Panc1 (cell line): ENCODE measurements around the gene CYP2R1. TPM values are rescaled to one million over a fixed set of nuclear protein-coding genes. Genes with fewer than 3 reads are reported as not detected.
A peak's percentile ranks its signal among the peaks of the same experiment; 100 is the strongest.

Source experiments
- ATAC-seq: fragments of 200-7000 bp; cut with Tn5 transposase; 2 replicates; pipeline ENCODE4 v1.9.1; 2020; ENCODE audit warnings: mild to moderate bottlenecking, moderate library complexity
- BruUV-seq: library from RNA; stranded (reverse); fragments of 400-500 nt; replicated peaks from 2 replicates; lab custom pipeline; 2021; lab: Mats Ljungman, UMichigan
- CTCF ChIA-PET: fragments of 300-600 bp; sonication (Branson Sonifier 250); formaldehyde crosslinking; loops from one replicate; lab custom pipeline; 2022; ENCODE audit warnings: antibody characterized with exemption; lab: Charles Lee
- POLR2A ChIA-PET: fragments of 300-600 bp; sonication (Branson Sonifier 250); formaldehyde crosslinking; loops from one replicate; lab custom pipeline; 2022; ENCODE audit warnings: antibody characterized with exemption; lab: Charles Lee
- DNase-seq: peaks from one replicate; pipeline ENCODE4 v3.0.0-alpha.2; 2010; ENCODE audit warnings: low read depth, low spot score
- H3K27ac ChIP-seq: 2 replicates; pipeline ENCODE4 v1.5.1; 2011; ENCODE audit warnings: mild to moderate bottlenecking, low read length, inconsistent platforms
- H3K27me3 ChIP-seq: fragments of 200-500 bp; sonication (Bioruptor generic); 2 replicates; pipeline ENCODE4 v1.6.0; 2014; ENCODE audit warnings: low read length, inconsistent platforms; ENCODE audit not compliant: control insufficient read depth, insufficient read depth
- H3K36me3 ChIP-seq: fragments of 200-500 bp; sonication (Bioruptor generic); 2 replicates; pipeline ENCODE4 v1.5.1; 2014; ENCODE audit warnings: inconsistent platforms, mild to moderate bottlenecking, low read length, moderate library complexity; ENCODE audit not compliant: control insufficient read depth, insufficient read depth
- H3K4me1 ChIP-seq: 2 replicates; pipeline ENCODE4 v1.5.1; 2011; ENCODE audit warnings: inconsistent platforms, mild to moderate bottlenecking, low read length, moderate library complexity; ENCODE audit not compliant: control insufficient read depth, insufficient read depth
- H3K4me3 ChIP-seq, 2 experiments: 2 replicates each; pipeline ENCODE4 v1.5.1; 2011 to 2012; ENCODE audit warnings: low read depth in 2 of 2, low read length in 2 of 2, mild to moderate bottlenecking in 2 of 2, inconsistent platforms in 1 of 2, moderate library complexity in 1 of 2
- H3K9me3 ChIP-seq: fragments of 200-500 bp; sonication (Bioruptor generic); 2 replicates; pipeline ENCODE4 v1.5.1; 2014; ENCODE audit warnings: low read depth, mild to moderate bottlenecking, inconsistent platforms, low read length, moderate library complexity; ENCODE audit not compliant: control insufficient read depth, insufficient read depth
- CTCF ChIP-seq: fragments of 450-650 bp; IDR thresholded peaks from 2 replicates; pipeline ENCODE4 v1.5.1; 2017; ENCODE audit warnings: mild to moderate bottlenecking
- POLR2AphosphoS5 ChIP-seq: IDR thresholded peaks from 2 replicates; pipeline ENCODE4 v1.6.1; 2012; ENCODE audit warnings: mild to moderate bottlenecking, low read depth, low read length, moderate library complexity
- REST ChIP-seq, 2 experiments: IDR thresholded peaks; 2 replicates each; pipeline ENCODE4 v1.6.1; 2011 to 2012; ENCODE audit warnings: low read depth in 2 of 2, control low read depth in 1 of 2, low read length in 1 of 2, mild to moderate bottlenecking in 1 of 2, moderate library complexity in 1 of 2; ENCODE audit not compliant: insufficient read depth in 1 of 2
- SIN3A ChIP-seq: IDR thresholded peaks from 2 replicates; pipeline ENCODE4 v1.6.1; 2012; ENCODE audit warnings: low read depth, mild to moderate bottlenecking, low read length, moderate library complexity, borderline replicate concordance; ENCODE audit not compliant: insufficient read depth
- TCF7L2 ChIP-seq: IDR thresholded peaks from 2 replicates; pipeline ENCODE4 v1.6.1; 2011; ENCODE audit warnings: mild to moderate bottlenecking, low read depth, low read length, inconsistent platforms
- in situ Hi-C: cut with HindIII; loops from 2 replicates; pipeline ENCODE4 v1.10.0; 2016; ENCODE audit warnings: low sequenced_read_pairs, low pct_unique_long_range_greater_than_20kb
- intact Hi-C: fragments of 100-400 bp; cut with micrococcal nuclease; formaldehyde crosslinking; loops from one replicate; pipeline ENCODE4 v1.10.0; 2022; ENCODE audit not compliant: unreplicated experiment
- total RNA-seq: library from RNA; stranded (reverse); gene quantifications from one replicate; pipeline ENCODE4 v1.2.1, GENCODE V29; 2021; ENCODE audit not compliant: unreplicated experiment

CYP2R1 gene
- total RNA-seq, 1 experiment from 2014 or later = 11.2 TPM

GRCh38 chr11:14892577-14892976 is 546 bp upstream of the CYP2R1 start:
- ChIA-PET POLR2A (interaction anchor here (0.6 kb wide), 1 partner anchor 10 kb away, joined by 3 read pairs; no protein-coding TSS in a partner anchor), CTCF (no interaction called here)
- H3K4me3 ChIP-seq = peak overlapping the region; percentile 68 to 89
- ATAC-seq (no peak), DNase-seq (no peak)
- no peak for TF ChIP-seq CTCF
- TF ChIP-seq TCF7L2 = no peak
- TF ChIP-seq REST (IDR thresholded peaks at IDR 0.05; ENCODE audit: insufficient read depth in 1 of 2, low read depth in 2 of 2, low read length in 1 of 2) = no peak
- TF ChIP-seq POLR2AphosphoS5 = no peak
- no peak for TF ChIP-seq SIN3A
- H3K9me3 ChIP-seq = no peaks in the 10 kb centered on the region
- H3K36me3 ChIP-seq = no peaks in the 10 kb centered on the region
- peak overlapping the region; percentile 78 for H3K27ac ChIP-seq
- BruUV-seq = no TSS peak
- in situ Hi-C loops (no loop called here), intact Hi-C loops (loop anchor here (5.0 to 10.0 kb wide), 2 partner anchors 248 to 370 kb away; partner anchors contain the start of genes PDE3B and PSMA1)
- H3K27me3 ChIP-seq = no peaks in the 10 kb centered on the region
- H3K4me1 ChIP-seq = peaks cover 5% of the 10 kb centered on the region

GRCh38 chr11:14891143-14892035 is 642 bp downstream of the CYP2R1 start:
- Histone ChIP-seq H3K4me3 (peak overlapping the region; percentile 68 to 89), H3K27ac (peak overlapping the region; percentile 92), H3K36me3 (no peaks in the 10 kb centered on the region), H3K9me3 (no peaks in the 10 kb centered on the region), H3K27me3 (no peaks in the 10 kb centered on the region), H3K4me1 (peaks cover 5% of the 10 kb centered on the region)
- TSS peak; percentile 90 for BruUV-seq
- POLR2A ChIA-PET = interaction anchor here (0.6 to 1.1 kb wide), 2 partner anchors 50 to 400 kb away, joined by 3 to 4 read pairs; no protein-coding TSS in a partner anchor
- in situ Hi-C loops = no loop called here
- TF ChIP-seq TCF7L2 (peak; percentile 45; the same call in 1 of the 2 replicates), POLR2AphosphoS5 (peak; percentile 83; the same call in 1 of the 2 replicates), REST (IDR thresholded peaks at IDR 0.05; ENCODE audit: insufficient read depth in 1 of 2, low read depth in 2 of 2, low read length in 1 of 2) (no peak), SIN3A (peak; percentile 16; the same call in 1 of the 2 replicates)
- ATAC-seq (peak; percentile 81), DNase-seq (no peak)
- intact Hi-C loops = loop anchor here (5.0 to 10.0 kb wide), 2 partner anchors 247 to 369 kb away; partner anchors contain the start of genes PDE3B and PSMA1
- CTCF ChIA-PET = interaction anchor here (0.5 to 1.4 kb wide), 3 partner anchors 15 to 102 kb away, joined by 3 to 10 read pairs (median 5); no protein-coding TSS in a partner anchor
